ENCODE measurements around the gene KCNE4. TPM values are rescaled to one million over a fixed set of nuclear protein-coding genes. Genes with fewer than 3 reads are reported as not detected.

KCNE4 gene
- total RNA-seq, 4 donors from 2014 or later: 2.0 to 6.1 (median 3.3) TPM

GRCh38 chr2:223065107-223065506 lies 13.1 kb downstream of the KCNE4 start:
- DNase-seq: no peak
- Histone ChIP-seq H3K4me1 (no peaks in the 10 kb centered on the region), H3K27ac (no peak overlapping the region), H3K36me3 (no peaks in the 10 kb centered on the region), H3K9me3 (no peaks in the 10 kb centered on the region), H3K27me3 (peaks cover 0 to 7% (median 0%) of the 10 kb centered on the region in 3 donors), H3K4me3 (no peak overlapping the region)
- in situ Hi-C loops (cut with MboI; ENCODE audit: low sequenced_read_pairs in 4 of 4) (no loop called here), intact Hi-C loops (cut with DNase I; ENCODE audit: low total_unique reads) (no loop called here)
- no peak for ATAC-seq
- TF ChIP-seq POLR2A (IDR thresholded peaks at IDR 0.05) (no peak), CTCF (IDR thresholded peaks at IDR 0.05 in 4 of 5, conservative IDR thresholded peaks at IDR 0.05 in 1 of 5) (no peak)

GRCh38 chr2:223066721-223067120 lies 14.7 kb downstream of the KCNE4 start:
- H3K4me1 ChIP-seq: no peaks in the 10 kb centered on the region
- H3K27me3 ChIP-seq: no peaks in the 10 kb centered on the region
- H3K9me3 ChIP-seq: no peaks in the 10 kb centered on the region
- TF ChIP-seq POLR2A (IDR thresholded peaks at IDR 0.05) (no peak), CTCF (IDR thresholded peaks at IDR 0.05 in 4 of 5, conservative IDR thresholded peaks at IDR 0.05 in 1 of 5) (no peak)
- in situ Hi-C loops (cut with MboI; ENCODE audit: low sequenced_read_pairs in 4 of 4) (no loop called here), intact Hi-C loops (cut with DNase I; ENCODE audit: low total_unique reads) (no loop called here)
- no peak overlapping the region for H3K27ac ChIP-seq
- no peak overlapping the region for H3K4me3 ChIP-seq
- DNase-seq: no peak
- no peaks in the 10 kb centered on the region for H3K36me3 ChIP-seq
- ATAC-seq: no peak

DNA sequence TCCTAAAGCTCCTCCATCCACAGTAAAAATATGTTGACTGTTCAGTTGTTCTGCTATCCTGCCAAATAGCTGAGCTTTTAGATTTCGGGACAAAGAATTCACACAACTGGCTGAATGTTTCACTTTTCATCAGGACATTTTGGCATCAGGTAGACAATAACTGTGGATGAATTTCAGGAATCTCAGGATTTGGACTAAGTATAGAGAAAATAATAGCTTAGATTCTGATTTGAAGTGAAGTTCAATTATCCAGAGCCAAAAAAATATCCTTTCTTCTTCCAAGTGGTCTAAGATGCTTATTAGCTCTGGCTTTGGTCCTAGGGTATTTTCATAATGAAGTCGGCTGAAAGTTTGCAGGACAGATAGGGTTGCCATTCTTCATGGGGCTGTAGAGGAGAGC lies 16.1 kb downstream of the KCNE4 start:
- Histone ChIP-seq H3K27me3 (no peaks in the 10 kb centered on the region), H3K9me3 (no peaks in the 10 kb centered on the region), H3K4me3 (no peak overlapping the region), H3K4me1 (no peaks in the 10 kb centered on the region), H3K36me3 (no peaks in the 10 kb centered on the region), H3K27ac (no peak overlapping the region)
- ATAC-seq (no peak), DNase-seq (no peak)
- intact Hi-C loops (cut with DNase I; ENCODE audit: low total_unique reads): no loop called here
- in situ Hi-C loops (cut with MboI; ENCODE audit: low sequenced_read_pairs in 4 of 4): no loop called here
- TF ChIP-seq CTCF (IDR thresholded peaks at IDR 0.05 in 4 of 5, conservative IDR thresholded peaks at IDR 0.05 in 1 of 5) (no peak), POLR2A (IDR thresholded peaks at IDR 0.05) (no peak)

GRCh38 chr2:223069465-223069864 lies 17.5 kb downstream of the KCNE4 start:
- in situ Hi-C loops (cut with MboI; ENCODE audit: low sequenced_read_pairs in 4 of 4) (no loop called here), intact Hi-C loops (cut with DNase I; ENCODE audit: low total_unique reads) (no loop called here)
- TF ChIP-seq CTCF (IDR thresholded peaks at IDR 0.05 in 4 of 5, conservative IDR thresholded peaks at IDR 0.05 in 1 of 5): no peak
- no peak for TF ChIP-seq POLR2A (IDR thresholded peaks at IDR 0.05)
- ATAC-seq: no peak
- Histone ChIP-seq H3K4me3 (no peak overlapping the region), H3K27ac (no peak overlapping the region), H3K4me1 (no peaks in the 10 kb centered on the region), H3K9me3 (no peaks in the 10 kb centered on the region), H3K36me3 (no peaks in the 10 kb centered on the region), H3K27me3 (no peaks in the 10 kb centered on the region)
- DNase-seq: no peak

GRCh38 chr2:223069988-223070387 lies 18.0 kb downstream of the KCNE4 start:
- DNase-seq (no peak), ATAC-seq (no peak)
- in situ Hi-C loops (cut with MboI; ENCODE audit: low sequenced_read_pairs in 4 of 4) (no loop called here), intact Hi-C loops (cut with DNase I; ENCODE audit: low total_unique reads) (no loop called here)
- Histone ChIP-seq H3K4me1 (no peaks in the 10 kb centered on the region), H3K27me3 (no peaks in the 10 kb centered on the region), H3K9me3 (no peaks in the 10 kb centered on the region), H3K4me3 (no peak overlapping the region), H3K27ac (no peak overlapping the region), H3K36me3 (no peaks in the 10 kb centered on the region)
- TF ChIP-seq CTCF (IDR thresholded peaks at IDR 0.05 in 4 of 5, conservative IDR thresholded peaks at IDR 0.05 in 1 of 5) (no peak), POLR2A (IDR thresholded peaks at IDR 0.05) (no peak)
